ENCODE data around the gene FERMT3. TPM values are rescaled to one million over a fixed set of nuclear protein-coding genes. Genes with fewer than 3 reads are reported as not detected.
A peak's percentile ranks its signal among the peaks of the same experiment; 100 is the strongest.

Gene FERMT3
- total and polyA plus RNA-seq, 2 of the 13 experiments (the other 11 are each of a cell fraction or from before 2014, with no cell fraction given) = 0.29 TPM; not detected in 1

DNA sequence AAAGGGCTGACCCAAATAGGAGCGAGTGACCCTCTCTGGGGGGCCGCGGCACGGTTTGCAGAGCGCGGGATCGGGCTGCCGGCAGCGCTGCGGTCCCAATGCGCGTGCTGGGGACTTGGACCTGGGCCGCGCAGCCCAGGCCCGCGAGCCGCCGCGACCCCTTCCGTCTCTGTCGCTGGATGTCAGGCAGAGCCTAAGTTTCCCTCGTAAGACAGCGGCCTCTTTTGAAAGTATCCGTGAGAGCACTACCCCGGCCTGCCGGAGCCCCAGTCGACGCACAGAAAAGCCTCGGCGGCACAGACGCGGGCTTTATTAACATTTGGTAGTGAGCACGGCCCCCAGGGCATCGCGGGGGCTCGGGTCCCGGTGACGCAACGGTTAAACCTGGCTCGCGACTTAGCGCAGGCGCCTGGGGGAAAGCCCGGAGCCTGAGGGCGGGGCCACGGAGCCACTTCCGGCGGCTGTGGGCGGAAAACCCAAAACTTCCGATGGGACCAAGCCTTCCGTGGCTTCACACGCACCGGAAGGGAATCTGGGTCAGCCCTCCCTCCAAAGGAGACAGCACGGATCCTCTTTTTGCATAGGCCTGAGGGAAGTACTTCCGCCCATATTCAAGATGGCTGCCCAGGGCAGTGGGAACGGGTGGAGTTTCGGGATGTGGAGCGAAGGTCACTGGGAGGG, 63.2 kb downstream of the FERMT3 start (continued):
- TF ChIP-seq, protein P1, sequence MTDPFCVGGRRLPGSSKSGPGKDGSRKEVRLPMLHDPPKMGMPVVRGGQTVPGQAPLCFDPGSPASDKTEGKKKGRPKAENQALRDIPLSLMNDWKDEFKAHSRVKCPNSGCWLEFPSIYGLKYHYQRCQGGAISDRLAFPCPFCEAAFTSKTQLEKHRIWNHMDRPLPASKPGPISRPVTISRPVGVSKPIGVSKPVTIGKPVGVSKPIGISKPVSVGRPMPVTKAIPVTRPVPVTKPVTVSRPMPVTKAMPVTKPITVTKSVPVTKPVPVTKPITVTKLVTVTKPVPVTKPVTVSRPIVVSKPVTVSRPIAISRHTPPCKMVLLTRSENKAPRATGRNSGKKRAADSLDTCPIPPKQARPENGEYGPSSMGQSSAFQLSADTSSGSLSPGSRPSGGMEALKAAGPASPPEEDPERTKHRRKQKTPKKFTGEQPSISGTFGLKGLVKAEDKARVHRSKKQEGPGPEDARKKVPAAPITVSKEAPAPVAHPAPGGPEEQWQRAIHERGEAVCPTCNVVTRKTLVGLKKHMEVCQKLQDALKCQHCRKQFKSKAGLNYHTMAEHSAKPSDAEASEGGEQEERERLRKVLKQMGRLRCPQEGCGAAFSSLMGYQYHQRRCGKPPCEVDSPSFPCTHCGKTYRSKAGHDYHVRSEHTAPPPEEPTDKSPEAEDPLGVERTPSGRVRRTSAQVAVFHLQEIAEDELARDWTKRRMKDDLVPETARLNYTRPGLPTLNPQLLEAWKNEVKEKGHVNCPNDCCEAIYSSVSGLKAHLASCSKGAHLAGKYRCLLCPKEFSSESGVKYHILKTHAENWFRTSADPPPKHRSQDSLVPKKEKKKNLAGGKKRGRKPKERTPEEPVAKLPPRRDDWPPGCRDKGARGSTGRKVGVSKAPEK (CRISPR knock-in tag; IDR thresholded peaks at IDR 0.05; ENCODE audit: borderline replicate concordance) = no peak
- TF ChIP-seq GATA4 (IDR thresholded peaks at IDR 0.05; ENCODE audit: borderline replicate concordance, low read depth) = no peak
- TF ChIP-seq FLYWCH1 (CRISPR knock-in tag; IDR thresholded peaks at IDR 0.05) = no peak
- no peak for TF ChIP-seq POLR2AphosphoS2 (IDR thresholded peaks at IDR 0.05; ENCODE audit: low read depth, low read length)
- TF ChIP-seq, protein P2, sequence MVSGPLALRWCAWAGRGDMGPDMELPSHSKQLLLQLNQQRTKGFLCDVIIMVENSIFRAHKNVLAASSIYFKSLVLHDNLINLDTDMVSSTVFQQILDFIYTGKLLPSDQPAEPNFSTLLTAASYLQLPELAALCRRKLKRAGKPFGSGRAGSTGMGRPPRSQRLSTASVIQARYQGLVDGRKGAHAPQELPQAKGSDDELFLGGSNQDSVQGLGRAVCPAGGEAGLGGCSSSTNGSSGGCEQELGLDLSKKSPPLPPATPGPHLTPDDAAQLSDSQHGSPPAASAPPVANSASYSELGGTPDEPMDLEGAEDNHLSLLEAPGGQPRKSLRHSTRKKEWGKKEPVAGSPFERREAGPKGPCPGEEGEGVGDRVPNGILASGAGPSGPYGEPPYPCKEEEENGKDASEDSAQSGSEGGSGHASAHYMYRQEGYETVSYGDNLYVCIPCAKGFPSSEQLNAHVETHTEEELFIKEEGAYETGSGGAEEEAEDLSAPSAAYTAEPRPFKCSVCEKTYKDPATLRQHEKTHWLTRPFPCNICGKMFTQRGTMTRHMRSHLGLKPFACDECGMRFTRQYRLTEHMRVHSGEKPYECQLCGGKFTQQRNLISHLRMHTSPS (CRISPR knock-in tag; IDR thresholded peaks at IDR 0.05; ENCODE audit: low read depth) = no peak
- TF ChIP-seq FOSL1 (CRISPR knock-in tag; IDR thresholded peaks at IDR 0.05; ENCODE audit: borderline replicate concordance) = no peak
- TF ChIP-seq ATF7-NPFF (CRISPR knock-in tag; IDR thresholded peaks at IDR 0.05; ENCODE audit: low read depth) = peak; percentile 42; the same call in 1 of the 2 replicates
- peak; percentile 85 for TF ChIP-seq SRSF1 (optimal IDR thresholded peaks at IDR 0.05; ENCODE audit: low read depth, low read length)
- no peak for TF ChIP-seq CHCHD3 (CRISPR knock-in tag; IDR thresholded peaks at IDR 0.05)
- no peak for TF ChIP-seq HNRNPL (IDR thresholded peaks at IDR 0.05; ENCODE audit: low read depth, low read length)
- no peak for TF ChIP-seq ZNF230 (CRISPR knock-in tag; IDR thresholded peaks at IDR 0.05)
- no peak for TF ChIP-seq ZSCAN29 (CRISPR knock-in tag; conservative IDR thresholded peaks at IDR 0.05)
- TF ChIP-seq ZNF780A (CRISPR knock-in tag; IDR thresholded peaks at IDR 0.05) = no peak
- TF ChIP-seq, protein P3, sequence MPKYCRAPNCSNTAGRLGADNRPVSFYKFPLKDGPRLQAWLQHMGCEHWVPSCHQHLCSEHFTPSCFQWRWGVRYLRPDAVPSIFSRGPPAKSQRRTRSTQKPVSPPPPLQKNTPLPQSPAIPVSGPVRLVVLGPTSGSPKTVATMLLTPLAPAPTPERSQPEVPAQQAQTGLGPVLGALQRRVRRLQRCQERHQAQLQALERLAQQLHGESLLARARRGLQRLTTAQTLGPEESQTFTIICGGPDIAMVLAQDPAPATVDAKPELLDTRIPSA (CRISPR knock-in tag; IDR thresholded peaks at IDR 0.05; ENCODE audit: borderline replicate concordance) = no peak; the same call in 1 of the 2 replicates
- TF ChIP-seq, protein P4, sequence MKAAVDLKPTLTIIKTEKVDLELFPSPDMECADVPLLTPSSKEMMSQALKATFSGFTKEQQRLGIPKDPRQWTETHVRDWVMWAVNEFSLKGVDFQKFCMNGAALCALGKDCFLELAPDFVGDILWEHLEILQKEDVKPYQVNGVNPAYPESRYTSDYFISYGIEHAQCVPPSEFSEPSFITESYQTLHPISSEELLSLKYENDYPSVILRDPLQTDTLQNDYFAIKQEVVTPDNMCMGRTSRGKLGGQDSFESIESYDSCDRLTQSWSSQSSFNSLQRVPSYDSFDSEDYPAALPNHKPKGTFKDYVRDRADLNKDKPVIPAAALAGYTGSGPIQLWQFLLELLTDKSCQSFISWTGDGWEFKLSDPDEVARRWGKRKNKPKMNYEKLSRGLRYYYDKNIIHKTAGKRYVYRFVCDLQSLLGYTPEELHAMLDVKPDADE (CRISPR knock-in tag; IDR thresholded peaks at IDR 0.05) = no peak; the same call in 1 of the 2 replicates
- peak; percentile 54; the same call in 1 of the 2 replicates for TF ChIP-seq ZNF747 (CRISPR knock-in tag; IDR thresholded peaks at IDR 0.05; ENCODE audit: borderline replicate concordance)
- no peak for TF ChIP-seq RAD51 (IDR thresholded peaks at IDR 0.05; ENCODE audit: borderline replicate concordance)
- no peak; the same call in 1 of the 2 replicates for TF ChIP-seq KDM5B (CRISPR knock-in tag; IDR thresholded peaks at IDR 0.05; ENCODE audit: borderline replicate concordance)
- TF ChIP-seq, protein P5, sequence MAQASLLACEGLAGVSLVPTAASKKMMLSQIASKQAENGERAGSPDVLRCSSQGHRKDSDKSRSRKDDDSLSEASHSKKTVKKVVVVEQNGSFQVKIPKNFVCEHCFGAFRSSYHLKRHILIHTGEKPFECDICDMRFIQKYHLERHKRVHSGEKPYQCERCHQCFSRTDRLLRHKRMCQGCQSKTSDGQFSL (CRISPR knock-in tag; IDR thresholded peaks at IDR 0.05) = no peak
- no peak for TF ChIP-seq POLR2A (IDR thresholded peaks at IDR 0.05; ENCODE audit: insufficient read depth in 1 of 2, low read depth in 2 of 2, low read length in 2 of 2)
- TF ChIP-seq, protein P6, sequence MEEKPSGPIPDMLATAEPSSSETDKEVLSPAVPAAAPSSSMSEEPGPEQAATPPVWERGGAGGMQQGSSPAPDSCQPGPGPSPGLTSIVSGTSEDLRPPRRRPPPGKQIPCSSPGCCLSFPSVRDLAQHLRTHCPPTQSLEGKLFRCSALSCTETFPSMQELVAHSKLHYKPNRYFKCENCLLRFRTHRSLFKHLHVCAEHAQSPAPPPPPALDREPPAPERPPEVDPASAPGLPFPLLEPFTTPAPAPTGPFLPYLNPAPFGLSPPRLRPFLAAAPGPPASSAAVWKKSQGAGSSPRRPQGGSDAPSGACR (CRISPR knock-in tag; IDR thresholded peaks at IDR 0.05) = peak; percentile 49
